Astrocyte of the cerebellum (primary cell): Measurements from ENCODE around the gene SLC39A11.

Source experiments
- DNase-seq: peaks from one replicate; pipeline ENCODE4 v3.0.0-alpha.2; 2011; ENCODE audit warnings: low read depth
- H3K4me3 ChIP-seq: 2 replicates; pipeline ENCODE4 v1.5.1; 2011; ENCODE audit warnings: mild to moderate bottlenecking, low read depth, low read length, moderate library complexity
- in situ Hi-C: cut with HindIII; loops from 2 replicates; pipeline ENCODE4 v1.10.0; 2017; ENCODE audit warnings: low sequenced_read_pairs
- TF ChIP-seq, protein P1 (sequence below): IDR thresholded peaks from 2 replicates; pipeline ENCODE4 v1.5.1; 2012; ENCODE audit warnings: low read length, low read depth, moderate library complexity, mild to moderate bottlenecking; ENCODE audit errors: missing control alignments

Gene SLC39A11

DNA sequence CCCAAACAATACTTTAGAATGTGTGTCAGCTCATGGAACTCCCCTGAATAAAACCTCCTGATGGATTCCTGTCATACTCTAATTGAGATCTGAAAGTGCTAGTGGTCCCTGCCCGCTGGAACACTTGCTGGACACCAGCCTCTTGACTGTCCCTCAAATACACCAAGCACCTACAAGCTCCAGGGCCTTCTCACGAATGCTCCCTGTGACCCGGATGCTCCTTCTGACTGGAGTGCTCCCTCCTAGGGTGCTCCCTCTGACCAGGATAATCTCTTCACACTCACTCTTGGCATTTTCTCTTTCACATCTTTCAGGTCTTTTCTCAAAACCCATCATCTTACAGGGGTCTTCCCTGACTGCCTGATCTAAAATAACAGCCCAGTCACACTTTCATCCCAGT is 205.9 kb downstream of the SLC39A11 start:
- in situ Hi-C loops, result no loop called here
- no peak for DNase-seq
- TF ChIP-seq, protein P1, sequence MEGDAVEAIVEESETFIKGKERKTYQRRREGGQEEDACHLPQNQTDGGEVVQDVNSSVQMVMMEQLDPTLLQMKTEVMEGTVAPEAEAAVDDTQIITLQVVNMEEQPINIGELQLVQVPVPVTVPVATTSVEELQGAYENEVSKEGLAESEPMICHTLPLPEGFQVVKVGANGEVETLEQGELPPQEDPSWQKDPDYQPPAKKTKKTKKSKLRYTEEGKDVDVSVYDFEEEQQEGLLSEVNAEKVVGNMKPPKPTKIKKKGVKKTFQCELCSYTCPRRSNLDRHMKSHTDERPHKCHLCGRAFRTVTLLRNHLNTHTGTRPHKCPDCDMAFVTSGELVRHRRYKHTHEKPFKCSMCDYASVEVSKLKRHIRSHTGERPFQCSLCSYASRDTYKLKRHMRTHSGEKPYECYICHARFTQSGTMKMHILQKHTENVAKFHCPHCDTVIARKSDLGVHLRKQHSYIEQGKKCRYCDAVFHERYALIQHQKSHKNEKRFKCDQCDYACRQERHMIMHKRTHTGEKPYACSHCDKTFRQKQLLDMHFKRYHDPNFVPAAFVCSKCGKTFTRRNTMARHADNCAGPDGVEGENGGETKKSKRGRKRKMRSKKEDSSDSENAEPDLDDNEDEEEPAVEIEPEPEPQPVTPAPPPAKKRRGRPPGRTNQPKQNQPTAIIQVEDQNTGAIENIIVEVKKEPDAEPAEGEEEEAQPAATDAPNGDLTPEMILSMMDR, result no peak
- no peak overlapping the region for H3K4me3 ChIP-seq

DNA sequence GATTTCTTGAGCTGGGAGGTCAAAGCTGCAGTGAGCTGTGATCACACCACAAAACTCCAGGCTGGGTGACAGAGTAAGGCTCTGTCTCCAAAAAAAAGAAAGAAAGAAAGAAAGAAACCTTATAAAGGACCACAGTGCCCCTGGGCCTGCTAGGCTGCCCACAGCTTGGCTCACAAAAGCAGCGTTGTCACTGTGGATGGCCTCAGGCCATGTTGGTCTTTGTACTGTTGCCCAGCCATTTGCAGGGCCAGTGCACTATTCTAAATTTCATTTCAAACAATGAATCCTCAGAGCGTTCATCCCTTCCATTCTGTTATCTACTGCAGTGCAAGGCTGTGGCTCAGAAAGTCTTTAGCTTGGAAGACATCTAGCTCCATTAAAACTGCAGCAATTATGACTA is 208.4 kb downstream of the SLC39A11 start:
- TF ChIP-seq, protein P1, result no peak
- no peak overlapping the region for H3K4me3 ChIP-seq
- in situ Hi-C loops, result no loop called here
- no peak for DNase-seq

DNA sequence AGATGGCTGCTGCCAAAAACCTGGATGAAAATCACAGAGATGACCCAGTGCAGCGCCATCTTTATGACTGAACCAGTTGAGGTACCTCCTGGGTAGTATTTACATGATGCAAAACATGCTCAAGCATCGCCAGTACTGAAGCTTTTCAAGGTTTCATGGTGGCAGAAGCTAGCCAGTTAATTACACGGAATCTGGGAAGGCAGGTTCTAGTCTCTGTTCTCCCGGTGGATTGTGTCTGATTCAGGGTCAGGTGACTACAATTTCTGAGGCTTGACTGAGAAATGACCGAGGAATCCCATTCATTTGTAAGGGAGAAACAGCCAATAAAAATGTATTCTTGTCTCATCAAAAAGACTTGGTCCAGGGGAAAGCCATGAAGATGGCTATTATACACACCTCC is 209.1 kb downstream of the SLC39A11 start:
- no peak for DNase-seq
- TF ChIP-seq, protein P1, result no peak
- no peak overlapping the region for H3K4me3 ChIP-seq
- in situ Hi-C loops, result no loop called here

- no peak overlapping the region for H3K4me3 ChIP-seq
- in situ Hi-C loops, result no loop called here
- no peak for DNase-seq
- TF ChIP-seq, protein P1, result no peak
Measured at GRCh38 chr17:72882426-72882825, 210.1 kb downstream of the SLC39A11 start.

- in situ Hi-C loops, result no loop called here
- DNase-seq, result no peak
Measured at GRCh38 chr17:72879877-72880276, 212.6 kb downstream of the SLC39A11 start.

GRCh38 chr17:72878975-72879660 is 213.4 kb downstream of the SLC39A11 start:
- in situ Hi-C loops, result no loop called here
- no peak for DNase-seq
- H3K4me3 ChIP-seq, result no peak overlapping the region
- TF ChIP-seq, protein P1, result no peak

More at GRCh38 chr17:72879877-72880276, 212.6 kb downstream of the SLC39A11 start:
- no peak overlapping the region for H3K4me3 ChIP-seq
- TF ChIP-seq, protein P1, result no peak

GRCh38 chr17:72877348-72877747 is 215.1 kb downstream of the SLC39A11 start:
- no peak for DNase-seq
- in situ Hi-C loops, result no loop called here

More at GRCh38 chr17:72877348-72877747, 215.1 kb downstream of the SLC39A11 start:
- TF ChIP-seq, protein P1, result no peak
- H3K4me3 ChIP-seq, result no peak overlapping the region
